Right ventricle myocardium superior (tissue), 1 donor: ENCODE data around the gene ZNF808. TPM values are rescaled to one million over a fixed set of nuclear protein-coding genes. Genes with fewer than 3 reads are reported as not detected.
"Not testable (repeated sequence)": the region's sequence is repeated elsewhere in the genome, so short reads cannot be mapped to it uniquely, and the experiment has no call there.

Experiments
- ATAC-seq: fragments of 200-7000 bp; cut with Tn5 transposase; one replicate; pipeline ENCODE4 v1.9.1; 2020; ENCODE audit warnings: mild to moderate bottlenecking; ENCODE audit not compliant: poor library complexity
- DNase-seq: peaks from one replicate; pipeline ENCODE4 v3.0.0-alpha.2; 2020
- intact Hi-C: fragments of 100-400 bp; cut with DNase I; formaldehyde crosslinking; loops from one replicate; pipeline ENCODE4 v1.11.2; 2022
- total RNA-seq: library from RNA; stranded (reverse); fragmentation: NEBNext Ultra II Directional; extraction: Animal tissue kit (Norgen Biotek cat#: 25700); gene quantifications from one replicate; pipeline ENCODE4 v1.2.1, GENCODE V29; 2021
- donor health status: DM: no; HTN: yes; CAD: no; lungs with severe emphysema.

The ZNF808 gene
- total RNA-seq, 1 donor from 2014 or later, result 32.6 TPM

DNA sequence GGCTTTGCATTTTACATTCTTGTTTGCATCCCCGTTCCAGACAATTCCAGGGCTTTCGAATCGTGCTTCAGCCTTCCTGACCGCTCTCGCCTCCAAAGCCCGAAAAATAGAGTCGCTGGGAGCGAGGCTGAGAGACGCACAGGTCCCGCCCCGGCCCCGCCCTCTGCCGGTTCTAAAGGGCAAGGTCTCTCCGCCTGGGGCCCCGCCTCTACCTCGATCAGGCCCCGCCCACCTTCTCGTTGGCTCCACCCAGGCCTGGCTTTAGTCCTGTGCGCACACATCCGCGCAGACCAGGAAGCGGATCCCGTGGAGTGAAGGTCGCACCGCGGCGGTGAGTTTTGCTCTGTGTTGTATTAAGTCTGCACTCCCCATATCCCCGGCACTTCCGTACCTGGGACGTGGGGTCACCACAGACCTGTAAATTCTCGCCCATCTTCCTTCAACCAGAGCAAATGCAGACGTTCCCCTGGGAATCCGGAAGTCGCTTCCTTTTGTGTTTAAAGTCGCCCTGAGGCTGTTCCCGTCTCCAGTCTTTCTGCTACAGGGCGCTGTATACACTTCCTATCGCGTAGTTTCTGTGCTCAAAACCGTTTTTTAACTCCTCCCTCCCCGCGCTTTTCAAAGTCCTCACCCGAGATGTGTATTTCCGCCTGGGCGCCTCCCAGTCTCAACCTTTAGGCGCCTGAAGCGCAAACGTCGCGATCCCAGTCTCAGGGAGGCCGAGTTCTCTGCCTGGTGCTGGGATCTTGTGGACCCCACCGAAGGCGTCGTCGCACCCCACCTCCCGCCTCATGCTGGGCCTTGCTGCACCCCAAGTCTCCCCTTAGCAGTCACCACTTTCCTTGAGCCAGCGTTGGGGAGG is 42.8 kb downstream of the ZNF808 start, which contains the start of gene ZNF701:
Gene ZNF701 (plus strand): TSS at position 288 of the 862 bp plus-strand sequence. CDS start 3,861 bp downstream, outside the sequence.
- intact Hi-C loops, result no loop called here
- ATAC-seq (peak; percentile 100), DNase-seq (peak; percentile 98)

DNA sequence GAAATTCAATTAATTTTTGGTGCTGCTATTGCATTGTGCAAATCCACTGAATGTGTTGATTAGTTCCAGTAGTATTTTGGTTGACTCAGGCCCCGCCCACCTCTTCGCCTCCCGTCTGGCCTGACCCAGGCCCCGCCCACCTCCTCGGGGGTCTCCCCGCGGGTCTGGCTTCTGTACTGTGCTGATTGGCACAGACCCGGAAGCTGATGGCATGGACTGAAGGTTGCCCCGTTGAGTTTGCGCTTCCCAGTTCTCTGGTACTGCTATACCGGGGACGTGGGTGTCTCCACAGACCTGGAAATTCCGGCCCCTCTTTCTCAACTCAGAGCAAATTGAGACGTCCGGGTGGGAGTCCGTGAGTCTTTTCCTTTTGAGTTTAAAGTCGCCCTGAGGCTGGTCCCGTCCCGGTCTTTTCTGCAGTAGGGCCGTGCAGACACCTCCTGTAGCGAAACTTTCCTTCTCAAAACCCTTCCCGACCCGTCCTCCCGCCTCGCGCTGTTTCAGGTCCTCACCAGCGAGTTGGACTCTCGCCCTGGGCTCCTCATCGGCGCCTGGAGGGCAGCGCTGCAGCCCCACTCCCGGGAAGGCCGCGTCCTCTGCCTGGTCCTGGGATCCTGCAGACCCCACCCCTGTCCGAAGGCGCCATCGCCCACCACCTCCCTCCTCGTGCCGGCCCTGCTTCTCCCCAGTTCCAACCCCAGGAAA is 57.4 kb downstream of the ZNF808 start:
- ATAC-seq, result peak; percentile 75

DNA sequence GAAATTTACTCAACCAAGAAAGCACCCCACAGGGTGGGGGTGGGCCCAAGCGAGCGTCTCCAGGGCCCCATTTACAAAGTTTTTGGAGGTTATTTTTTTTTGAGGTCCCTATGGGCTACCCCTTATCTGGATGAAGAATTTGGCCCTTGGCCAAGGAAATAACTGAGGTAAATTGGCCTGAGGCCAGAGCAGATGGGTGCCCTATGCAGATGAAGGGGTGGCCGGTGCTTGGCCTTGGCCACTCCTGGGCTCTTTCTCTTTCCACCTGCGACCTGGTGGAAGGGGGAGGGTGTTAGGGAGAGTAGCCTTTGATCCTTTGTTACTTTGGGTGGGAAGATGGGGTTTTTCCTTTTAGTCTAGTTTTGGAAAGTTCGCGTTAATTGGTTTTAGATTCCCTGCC is 58.1 kb downstream of the ZNF808 start:
- no peak for ATAC-seq
- intact Hi-C loops, result no loop called here
- DNase-seq, result no peak

More for the DNA sequence above, 57.4 kb downstream of the ZNF808 start:
- intact Hi-C loops, result no loop called here
- peak; percentile 44 for DNase-seq

DNA sequence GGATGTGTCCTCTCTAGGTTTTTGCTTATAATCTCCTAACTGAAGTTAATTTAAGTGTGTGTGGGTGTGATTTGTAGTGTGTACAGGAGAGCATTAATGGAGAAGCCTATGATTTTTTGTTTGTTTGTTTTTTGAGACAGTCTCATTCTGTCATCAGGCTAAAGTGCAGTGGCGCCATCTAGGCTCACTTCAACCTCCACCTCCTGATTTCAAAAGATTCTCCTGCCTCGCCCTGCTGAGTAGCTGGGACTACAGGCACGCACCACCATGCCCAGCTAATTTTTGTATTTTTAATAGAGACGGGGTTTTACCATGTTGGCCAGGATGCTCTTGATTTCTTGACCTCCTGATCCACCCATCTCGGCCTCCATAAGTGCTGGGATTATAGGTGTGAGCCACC is 63.3 kb downstream of the ZNF808 start:
- DNase-seq (no peak), ATAC-seq (no peak)
- intact Hi-C loops, result no loop called here

DNA sequence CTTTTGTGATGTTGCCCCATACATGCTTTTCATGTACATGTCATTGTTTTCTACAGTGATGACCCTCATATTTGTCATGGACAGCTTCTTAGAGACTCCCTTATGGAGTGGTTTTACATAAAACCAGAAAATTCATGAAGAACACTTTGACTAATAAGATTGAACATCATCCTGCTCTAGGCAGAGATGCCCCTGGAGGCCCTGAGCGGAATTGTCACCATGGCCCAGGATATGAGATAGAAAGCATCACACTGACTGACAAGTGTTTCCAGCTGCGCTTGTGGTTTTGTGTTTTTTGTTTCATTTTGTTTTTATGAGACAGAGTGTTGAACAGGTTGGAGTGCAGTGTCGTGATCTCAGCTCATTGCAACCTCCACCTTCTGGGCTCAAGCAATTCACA is 64.8 kb downstream of the ZNF808 start:
- DNase-seq (no peak), ATAC-seq (no peak)
- intact Hi-C loops, result no loop called here

DNA sequence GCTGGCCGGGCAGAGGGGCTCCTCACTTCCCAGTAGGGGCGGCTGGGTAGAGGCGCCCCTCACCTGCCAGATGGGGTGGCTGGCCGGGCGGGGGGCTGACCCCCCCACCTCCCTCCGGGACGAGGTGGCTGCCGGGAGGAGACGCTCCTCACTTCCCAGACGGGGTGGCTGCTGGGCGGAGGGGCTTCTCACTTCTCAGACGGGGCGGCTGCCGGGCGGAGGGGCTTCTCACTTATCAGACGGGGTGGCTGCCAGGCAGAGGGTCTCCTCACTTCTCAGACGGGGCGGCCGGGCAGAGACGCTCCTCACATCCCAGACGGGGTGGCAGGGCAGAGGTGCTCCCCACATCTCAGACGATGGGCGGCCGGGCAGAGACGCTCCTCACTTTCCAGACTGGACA is 66.0 kb downstream of the ZNF808 start:
- intact Hi-C loops, ATAC-seq, DNase-seq: not testable (repeated sequence)

DNA sequence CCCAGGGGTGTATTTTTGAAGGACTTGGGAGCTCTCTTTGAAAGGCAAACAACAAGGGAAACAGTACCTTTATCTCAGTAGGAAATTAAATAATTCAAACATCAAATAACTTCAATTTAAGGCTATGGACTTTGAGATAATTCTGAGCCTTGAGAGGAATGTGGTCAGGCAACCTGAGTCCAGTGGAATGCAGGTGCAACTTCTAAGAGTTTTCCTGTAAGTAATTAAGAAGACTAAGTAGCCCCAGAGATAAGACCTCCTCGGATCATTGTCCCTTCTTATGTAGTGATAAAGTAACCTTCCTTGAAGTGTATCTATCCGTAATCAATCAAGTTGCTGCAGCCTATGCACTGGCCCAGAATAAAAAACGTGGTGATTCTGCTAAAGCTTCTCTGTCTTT is 71.8 kb downstream of the ZNF808 start:
- no peak for ATAC-seq
- DNase-seq, result no peak
- intact Hi-C loops, result no loop called here

DNA sequence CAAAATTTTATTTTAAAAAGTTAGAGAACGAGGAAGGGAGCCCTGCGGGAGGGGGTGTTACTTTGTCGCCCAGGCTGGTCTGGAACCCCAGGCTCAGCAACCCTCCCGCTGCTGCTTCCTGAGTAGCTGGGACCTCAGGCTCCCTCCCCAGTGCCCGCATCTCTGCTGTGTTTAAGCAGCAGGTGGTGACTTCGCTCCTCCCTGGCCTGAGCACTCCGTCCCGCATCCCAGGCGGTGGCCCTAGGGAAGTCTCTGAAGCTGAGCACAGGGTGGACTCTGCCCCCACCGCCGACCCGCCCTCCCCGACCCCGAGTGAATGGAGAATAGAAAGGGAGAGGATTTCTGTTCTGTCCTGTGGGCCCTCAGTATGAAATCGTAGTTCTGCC is 73.2 kb downstream of the ZNF808 start:
- intact Hi-C loops, result no loop called here
- DNase-seq, result peak; percentile 52

DNA sequence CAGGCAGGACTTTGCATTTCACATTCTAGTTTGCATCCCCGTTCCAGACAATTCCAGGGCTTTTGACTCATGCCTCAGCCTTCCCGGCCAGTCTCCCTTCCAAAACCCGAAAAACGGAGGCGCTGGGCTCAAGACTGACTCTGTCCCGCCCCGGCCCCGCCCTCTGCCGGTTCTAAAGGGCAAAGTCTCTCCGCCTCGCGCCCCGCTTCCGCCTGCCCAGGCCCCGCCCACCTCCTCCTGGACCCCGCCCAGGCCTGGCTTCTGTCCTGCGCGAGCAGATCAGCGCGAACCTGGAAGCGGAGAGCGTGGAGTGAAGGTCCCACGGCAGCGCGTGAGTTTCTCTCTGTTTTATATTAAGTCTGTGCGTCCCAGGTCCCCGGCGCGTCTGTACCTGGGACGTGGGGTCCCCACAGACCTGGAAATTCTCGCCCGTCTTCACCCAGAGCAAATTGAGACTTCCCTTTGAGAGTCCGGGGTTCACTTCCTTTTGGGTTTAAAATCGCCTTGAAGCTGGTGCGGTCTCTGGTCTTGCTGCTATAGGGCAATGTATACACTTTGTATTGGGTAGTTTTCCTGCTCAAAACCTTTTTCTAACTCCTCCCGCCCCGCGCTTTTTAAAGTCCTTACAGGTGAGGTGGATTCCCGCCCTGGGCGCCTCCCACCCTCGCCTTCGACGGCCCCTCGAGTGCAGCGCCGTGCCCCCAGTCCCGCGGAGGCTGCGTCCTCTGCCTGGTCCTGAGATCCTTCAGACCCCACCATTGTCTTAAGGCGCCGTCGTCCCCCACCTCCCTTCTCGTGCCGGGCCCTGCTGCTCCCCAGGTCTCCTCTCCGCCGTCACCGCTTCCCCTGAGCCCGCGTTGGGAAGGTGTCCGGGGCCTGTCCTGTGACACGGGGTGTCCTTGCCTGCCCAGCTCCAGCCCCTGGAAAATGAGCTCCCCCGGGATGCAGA is 73.8 kb downstream of the ZNF808 start:
- intact Hi-C loops, result no loop called here
- DNase-seq, result peak; percentile 97
- peak; percentile 99 for ATAC-seq

More for the DNA sequence above, 73.2 kb downstream of the ZNF808 start:
- peak; percentile 28 for ATAC-seq

DNA sequence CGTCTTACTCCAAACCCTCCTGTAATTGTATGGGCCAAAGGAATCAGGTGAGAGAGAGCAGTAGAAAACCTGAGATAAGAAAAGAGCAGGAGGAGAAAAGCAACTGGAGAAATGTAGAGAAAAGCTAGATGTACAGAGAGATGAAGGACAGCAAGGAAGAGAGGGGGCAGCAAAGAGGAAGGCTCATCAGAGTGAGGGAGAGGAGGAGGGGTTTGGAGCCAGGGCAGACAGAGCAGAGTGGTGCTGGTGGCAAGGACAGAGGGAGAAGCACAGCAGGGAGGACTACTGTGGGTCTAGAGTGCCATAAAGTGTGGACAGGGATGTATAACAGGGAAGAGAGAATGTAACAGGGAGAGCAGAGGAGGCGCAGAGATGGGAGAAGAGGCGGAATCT is 74.5 kb downstream of the ZNF808 start:
- ATAC-seq, result peak; percentile 45
- intact Hi-C loops, DNase-seq: not testable (repeated sequence)

DNA sequence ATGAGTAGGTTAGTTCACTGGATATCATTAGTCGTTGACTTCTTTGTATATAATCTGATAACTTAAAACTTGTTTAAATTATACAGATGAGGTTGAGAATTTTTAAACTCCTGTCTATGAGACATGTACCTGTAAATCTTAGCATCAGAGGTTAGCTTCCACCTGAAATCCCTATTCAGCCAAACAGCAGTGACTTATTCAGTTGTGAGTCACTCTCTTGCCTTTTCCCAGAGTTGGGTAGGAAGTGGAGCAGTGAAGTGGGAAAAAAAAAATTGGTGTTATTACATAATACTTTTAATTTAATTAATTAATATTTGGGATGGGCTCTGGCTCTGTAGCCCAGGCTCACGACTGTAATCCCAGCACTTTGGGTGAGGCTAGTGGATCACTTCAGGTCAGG is 75.5 kb downstream of the ZNF808 start:
- no peak for DNase-seq
- intact Hi-C loops, result no loop called here
- no peak for ATAC-seq

DNA sequence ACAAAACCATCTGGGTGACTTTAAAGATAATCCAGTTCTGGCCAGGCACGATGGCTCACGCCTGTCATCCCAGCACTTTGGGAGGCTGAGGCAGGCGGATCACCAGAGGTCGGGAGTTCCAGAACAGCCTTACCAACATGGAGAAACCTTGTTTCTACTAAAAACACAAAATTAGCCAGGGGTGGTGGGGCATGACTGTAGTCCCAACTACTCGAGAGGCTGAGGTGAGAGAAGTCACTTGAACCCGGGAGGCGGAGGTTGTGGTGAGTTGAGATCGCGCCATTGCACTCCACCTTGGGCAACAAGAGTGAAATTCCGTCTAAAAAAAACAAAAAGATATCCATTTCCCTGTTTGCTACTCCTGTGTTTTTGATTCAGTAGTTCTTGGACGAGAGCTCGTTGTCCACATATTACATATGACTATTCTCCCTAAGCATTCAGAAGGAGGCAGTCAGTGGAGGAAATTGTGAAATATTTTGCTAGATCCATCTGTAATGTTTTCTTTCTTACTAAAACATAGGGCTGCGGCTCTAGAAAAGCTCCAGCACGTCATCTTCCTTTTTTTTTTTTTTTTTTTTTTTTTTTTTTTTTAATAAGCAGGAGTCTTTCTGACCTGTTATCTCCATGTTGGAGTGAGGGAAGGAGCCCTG is 76.2 kb downstream of the ZNF808 start:
- ATAC-seq, result no peak
- intact Hi-C loops, result no loop called here
- DNase-seq, result no peak

Other genes starting within 250 kb of the ZNF808 start
- gene ZNF480, start 230.5 kb upstream of the ZNF808 start, total RNA-seq, result 15.9 TPM
- 3.0 TPM for gene ZNF610, start 191.4 kb upstream of the ZNF808 start, total RNA-seq
- gene ZNF880, start 157.7 kb upstream of the ZNF808 start, total RNA-seq, result 19.4 TPM
- gene ZNF528, start 129.8 kb upstream of the ZNF808 start, total RNA-seq, result 10.8 TPM
- 0.43 TPM for gene ZNF534, start 98.5 kb upstream of the ZNF808 start, total RNA-seq
- gene ZNF578, start 74.1 kb upstream of the ZNF808 start, total RNA-seq, result 2.6 TPM
- gene ZNF701, start 42.6 kb downstream of the ZNF808 start, total RNA-seq, result 15.6 TPM
- 15.6 TPM for gene ZNF83, start 110.7 kb downstream of the ZNF808 start, total RNA-seq
- gene ZNF611, start 207.4 kb downstream of the ZNF808 start, total RNA-seq, result 6.0 TPM